ENCODE measurements around the gene KCNH8.

Gene KCNH8

DNA sequence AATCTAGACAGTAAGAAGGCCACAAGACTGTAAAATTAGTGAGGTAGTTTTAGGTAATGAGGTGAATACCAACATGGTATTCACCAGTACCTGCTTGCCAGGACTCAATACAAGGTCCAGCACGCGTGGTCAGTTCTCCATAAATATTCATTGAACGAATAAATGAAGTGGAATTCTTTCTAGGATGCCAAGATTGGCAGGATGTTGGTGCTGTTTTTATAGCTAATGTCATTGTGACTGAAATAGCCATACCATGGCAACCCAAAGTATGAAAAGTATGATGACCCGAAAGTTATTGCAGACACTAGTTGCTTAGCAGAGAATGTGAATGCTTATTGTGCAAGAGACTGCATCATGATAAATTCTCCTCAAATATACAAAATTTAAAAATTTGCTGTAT, 307.2 kb downstream of the KCNH8 start:
- DNase-seq (ENCODE audit: low read depth), result no peak
- no peak overlapping the region for H3K4me3 ChIP-seq (replicated peaks; ENCODE audit: low read depth, low read length)
- TF ChIP-seq, protein P1, sequence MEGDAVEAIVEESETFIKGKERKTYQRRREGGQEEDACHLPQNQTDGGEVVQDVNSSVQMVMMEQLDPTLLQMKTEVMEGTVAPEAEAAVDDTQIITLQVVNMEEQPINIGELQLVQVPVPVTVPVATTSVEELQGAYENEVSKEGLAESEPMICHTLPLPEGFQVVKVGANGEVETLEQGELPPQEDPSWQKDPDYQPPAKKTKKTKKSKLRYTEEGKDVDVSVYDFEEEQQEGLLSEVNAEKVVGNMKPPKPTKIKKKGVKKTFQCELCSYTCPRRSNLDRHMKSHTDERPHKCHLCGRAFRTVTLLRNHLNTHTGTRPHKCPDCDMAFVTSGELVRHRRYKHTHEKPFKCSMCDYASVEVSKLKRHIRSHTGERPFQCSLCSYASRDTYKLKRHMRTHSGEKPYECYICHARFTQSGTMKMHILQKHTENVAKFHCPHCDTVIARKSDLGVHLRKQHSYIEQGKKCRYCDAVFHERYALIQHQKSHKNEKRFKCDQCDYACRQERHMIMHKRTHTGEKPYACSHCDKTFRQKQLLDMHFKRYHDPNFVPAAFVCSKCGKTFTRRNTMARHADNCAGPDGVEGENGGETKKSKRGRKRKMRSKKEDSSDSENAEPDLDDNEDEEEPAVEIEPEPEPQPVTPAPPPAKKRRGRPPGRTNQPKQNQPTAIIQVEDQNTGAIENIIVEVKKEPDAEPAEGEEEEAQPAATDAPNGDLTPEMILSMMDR (IDR thresholded peaks at IDR 0.05; ENCODE audit: low read length, missing control alignments), result no peak

DNA sequence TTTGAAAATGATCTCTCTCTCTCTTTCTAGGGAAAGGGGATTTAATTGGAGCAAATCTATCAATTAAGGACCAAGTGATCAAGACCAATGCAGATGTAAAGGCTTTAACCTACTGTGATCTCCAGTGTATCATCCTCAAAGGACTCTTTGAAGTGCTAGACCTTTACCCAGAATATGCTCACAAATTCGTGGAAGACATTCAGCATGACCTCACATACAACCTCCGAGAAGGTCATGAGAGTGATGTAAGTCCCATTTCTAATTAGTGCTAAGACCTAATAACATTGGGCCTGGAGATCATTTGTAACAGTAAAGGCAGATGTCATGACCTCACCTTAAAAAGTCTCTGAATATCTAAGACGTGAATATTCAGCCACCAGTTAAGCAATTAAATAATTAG, 308.4 kb downstream of the KCNH8 start:
- TF ChIP-seq, protein P1 (IDR thresholded peaks at IDR 0.05; ENCODE audit: low read length, missing control alignments), result no peak
- no peak for DNase-seq (ENCODE audit: low read depth)
- no peak overlapping the region for H3K4me3 ChIP-seq (replicated peaks; ENCODE audit: low read depth, low read length)

DNA sequence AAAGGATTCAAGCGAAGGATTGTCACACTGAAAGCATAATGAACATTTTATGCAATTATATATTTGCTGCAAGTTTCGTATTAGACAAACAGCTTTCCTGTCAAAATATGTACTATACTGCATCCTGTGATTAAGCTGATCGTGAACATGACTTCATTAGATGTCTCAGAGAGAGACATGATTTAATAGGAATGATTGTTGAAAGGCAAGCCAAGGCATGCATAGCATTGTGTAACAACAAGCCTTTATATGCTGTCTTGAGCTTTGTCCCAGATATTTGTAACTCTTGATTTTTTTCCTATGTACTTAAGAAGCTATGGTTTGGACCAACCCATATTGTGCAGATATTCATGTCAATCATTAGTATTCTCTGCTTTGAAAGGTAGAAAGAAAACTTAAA, 309.1 kb downstream of the KCNH8 start:
- H3K4me3 ChIP-seq (replicated peaks; ENCODE audit: low read depth, low read length), result no peak overlapping the region
- TF ChIP-seq, protein P1 (IDR thresholded peaks at IDR 0.05; ENCODE audit: low read length, missing control alignments), result no peak
- no peak for DNase-seq (ENCODE audit: low read depth)

DNA sequence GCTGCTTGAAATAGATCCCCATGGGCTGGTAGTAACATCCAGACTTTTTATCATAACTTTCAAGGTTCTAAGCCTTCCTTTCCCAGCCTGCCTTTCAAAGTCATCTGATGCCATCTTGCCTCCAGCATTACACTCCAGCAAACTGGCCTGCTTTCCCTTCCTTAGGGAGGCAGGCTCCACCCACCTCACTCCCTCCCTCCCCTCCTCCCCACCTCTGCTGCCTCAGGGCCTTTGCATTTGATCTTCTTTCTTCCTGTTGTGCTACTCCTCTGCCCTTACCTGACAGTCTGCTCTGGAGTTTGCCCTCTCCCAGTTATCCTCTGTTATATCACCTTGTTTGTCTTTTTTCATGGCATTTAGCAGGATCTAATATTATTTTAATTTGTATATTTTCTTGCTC, 319.5 kb downstream of the KCNH8 start:
- no peak for DNase-seq (ENCODE audit: low read depth)
- no peak overlapping the region for H3K4me3 ChIP-seq (replicated peaks; ENCODE audit: low read depth, low read length)
- TF ChIP-seq, protein P1 (IDR thresholded peaks at IDR 0.05; ENCODE audit: low read length, missing control alignments), result no peak

DNA sequence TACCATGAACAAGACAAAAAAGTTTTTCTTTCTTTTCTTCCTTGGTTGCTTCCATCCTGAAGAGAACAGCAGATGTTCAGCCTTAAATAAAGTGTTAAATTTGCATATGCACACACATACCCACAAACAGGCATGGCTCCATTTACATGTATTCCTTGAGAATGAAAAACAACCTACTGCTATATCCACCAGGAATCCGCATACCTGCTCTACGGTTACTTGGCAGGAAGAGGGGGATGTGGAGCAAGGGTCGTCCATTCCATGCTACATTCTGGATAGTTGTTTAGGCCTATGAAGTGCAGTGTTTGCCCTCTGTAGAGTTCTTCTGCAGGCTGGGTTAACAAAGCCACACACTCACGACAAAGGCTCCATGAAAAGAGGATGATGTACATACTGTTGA, 322.8 kb downstream of the KCNH8 start:
- no peak for DNase-seq (ENCODE audit: low read depth)
- TF ChIP-seq, protein P1 (IDR thresholded peaks at IDR 0.05; ENCODE audit: low read length, missing control alignments), result no peak
- no peak overlapping the region for H3K4me3 ChIP-seq (replicated peaks; ENCODE audit: low read depth, low read length)

DNA sequence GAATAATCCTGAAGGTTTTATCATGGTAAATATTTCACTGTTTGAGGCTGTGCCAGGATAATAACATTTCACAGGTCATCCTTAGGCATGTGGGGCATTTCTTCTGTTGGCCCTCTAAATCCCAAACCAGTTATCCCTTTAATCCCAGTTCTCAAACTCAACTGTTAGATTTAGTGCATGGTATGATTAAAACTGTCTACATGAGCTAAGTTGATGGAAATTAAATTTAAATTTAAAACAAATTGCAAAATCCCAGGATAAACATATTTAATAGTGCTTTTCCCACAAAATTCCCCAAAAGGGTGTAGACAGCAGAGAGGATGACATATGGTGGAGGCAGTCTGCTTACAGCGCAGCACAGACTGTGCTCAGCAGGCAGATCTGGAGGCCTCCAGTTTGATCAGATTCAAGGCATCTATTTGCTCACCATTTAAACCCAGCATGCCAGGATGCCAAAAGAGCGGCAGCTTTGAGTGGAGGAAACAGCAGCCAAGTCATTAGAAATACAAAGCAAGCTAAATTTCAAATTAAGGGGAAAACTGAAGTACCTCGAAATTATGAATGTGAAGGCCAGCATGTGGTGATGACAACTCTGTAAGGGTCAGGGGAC, 325.8 kb downstream of the KCNH8 start:
- TF ChIP-seq, protein P1 (IDR thresholded peaks at IDR 0.05; ENCODE audit: low read length, missing control alignments), result no peak
- DNase-seq (ENCODE audit: low read depth), result no peak
- no peak overlapping the region for H3K4me3 ChIP-seq (replicated peaks; ENCODE audit: low read depth, low read length)

DNA sequence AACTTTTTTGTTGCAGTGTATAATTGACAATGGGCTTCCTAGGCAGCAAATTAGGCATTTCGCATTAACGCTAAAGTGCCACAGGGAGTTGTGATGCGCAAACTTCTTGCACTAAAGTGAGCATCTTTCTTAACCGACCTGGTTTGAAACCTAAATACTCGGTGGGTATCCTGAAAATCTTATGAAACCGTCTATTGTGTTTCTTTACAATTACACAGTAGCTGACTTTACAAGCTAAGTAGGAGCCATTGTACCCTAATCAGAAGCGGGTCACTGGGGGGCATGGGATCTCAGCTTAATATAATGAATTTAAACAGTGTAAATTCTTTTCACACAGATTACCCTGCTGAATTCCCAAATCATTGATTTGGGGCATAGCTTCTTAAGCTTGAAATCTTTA, 328.0 kb downstream of the KCNH8 start:
- H3K4me3 ChIP-seq (replicated peaks; ENCODE audit: low read depth, low read length), result no peak overlapping the region
- no peak for DNase-seq (ENCODE audit: low read depth)
- TF ChIP-seq, protein P1 (IDR thresholded peaks at IDR 0.05; ENCODE audit: low read length, missing control alignments), result no peak
